Pericardium fibroblast (primary cell): Measurements from ENCODE around the gene SYNE1. TPM values are rescaled to one million over a fixed set of nuclear protein-coding genes. Genes with fewer than 3 reads are reported as not detected.

Experiments used
- total RNA-seq: library from RNA; depleted of rRNA; stranded (reverse); fragments of >200 nt; gene quantifications from 2 replicates; pipeline ENCODE4 v1.2.3, GENCODE V29; 2015

Gene SYNE1
- 20.0 and 49.7 TPM in 2 replicates for total RNA-seq

GRCh38 chr6:152637296-152638047 lies at the start of gene SYNE1:
Gene SYNE1 (minus strand): TSS chr6:152637362. CDS start chr6:152628331, 9,031 bp downstream.

Other genes with a start within 250 kb of the SYNE1 start
- 0.35 and 3.1 TPM in 2 replicates for gene MYCT1, start 60.5 kb upstream of the SYNE1 start, total RNA-seq
- gene VIP, start 113.4 kb upstream of the SYNE1 start, total RNA-seq, result not detected in 2 replicates